Astrocyte of the cerebellum (primary cell): ENCODE results near the gene OR52E8.
A peak's percentile ranks its signal among the peaks of the same experiment; 100 is the strongest.

Experiments used
- DNase-seq: peaks from one replicate; pipeline ENCODE4 v3.0.0-alpha.2; 2011; ENCODE audit warnings: low read depth
- H3K4me3 ChIP-seq: 2 replicates; pipeline ENCODE4 v1.5.1; 2011; ENCODE audit warnings: mild to moderate bottlenecking, low read depth, low read length, moderate library complexity
- CTCF ChIP-seq: IDR thresholded peaks from 2 replicates; pipeline ENCODE4 v1.5.1; 2012; ENCODE audit warnings: low read length, low read depth, moderate library complexity, mild to moderate bottlenecking; ENCODE audit errors: missing control alignments
- in situ Hi-C: cut with HindIII; loops from 2 replicates; pipeline ENCODE4 v1.10.0; 2017; ENCODE audit warnings: low sequenced_read_pairs

The OR52E8 gene

GRCh38 chr11:5809122-5809519 is 48.4 kb downstream of the OR52E8 start:
- in situ Hi-C loops: no loop called here
- DNase-seq: no peak
- peak overlapping the region; percentile 42 for H3K4me3 ChIP-seq
- TF ChIP-seq CTCF: no peak

GRCh38 chr11:5808500-5809121 is 48.9 kb downstream of the OR52E8 start, which contains the start of gene OR52N2:
Gene OR52N2, plus strand, starts transcription at chr11:5808924. Its CDS starts 11,412 bp downstream, at chr11:5820336.
- in situ Hi-C loops: no loop called here

GRCh38 chr11:5807580-5807979 is 49.9 kb downstream of the OR52E8 start:
- no peak overlapping the region for H3K4me3 ChIP-seq
- in situ Hi-C loops: no loop called here
- no peak for TF ChIP-seq CTCF
- DNase-seq: no peak

More at GRCh38 chr11:5808500-5809121, 48.9 kb downstream of the OR52E8 start, which contains the start of gene OR52N2:
- peak; percentile 85 for TF ChIP-seq CTCF
- peak; percentile 60 for DNase-seq
- peak within 1 kb of the TSS; percentile 42 for H3K4me3 ChIP-seq
